Measurements from ENCODE around the gene HS2ST1.

The HS2ST1 gene

GRCh38 chr1:87144316-87144895 is 230.0 kb downstream of the HS2ST1 start:
- DNase-seq: no peak

DNA sequence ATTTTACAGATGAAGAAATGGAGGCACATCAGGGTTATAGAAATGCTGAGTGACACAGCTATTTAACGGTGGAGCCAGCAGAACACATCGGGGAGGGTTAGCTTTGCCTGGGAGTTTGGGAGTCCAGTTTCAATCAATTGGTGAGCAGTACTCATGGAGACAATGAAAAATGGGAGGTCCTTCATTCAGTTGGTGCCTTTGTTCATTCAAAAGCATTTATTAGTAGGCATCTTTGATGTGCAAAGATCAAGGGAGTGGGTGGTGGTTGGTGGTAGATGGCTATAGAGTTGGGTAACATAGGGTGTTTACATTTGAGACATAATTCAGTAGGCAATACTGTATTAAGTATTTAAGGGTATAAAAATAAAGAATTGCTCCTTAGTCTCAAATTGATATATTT is 230.5 kb downstream of the HS2ST1 start:
- no peak for DNase-seq

- DNase-seq: no peak
Measured at GRCh38 chr1:87146538-87146937, 232.1 kb downstream of the HS2ST1 start.

DNA sequence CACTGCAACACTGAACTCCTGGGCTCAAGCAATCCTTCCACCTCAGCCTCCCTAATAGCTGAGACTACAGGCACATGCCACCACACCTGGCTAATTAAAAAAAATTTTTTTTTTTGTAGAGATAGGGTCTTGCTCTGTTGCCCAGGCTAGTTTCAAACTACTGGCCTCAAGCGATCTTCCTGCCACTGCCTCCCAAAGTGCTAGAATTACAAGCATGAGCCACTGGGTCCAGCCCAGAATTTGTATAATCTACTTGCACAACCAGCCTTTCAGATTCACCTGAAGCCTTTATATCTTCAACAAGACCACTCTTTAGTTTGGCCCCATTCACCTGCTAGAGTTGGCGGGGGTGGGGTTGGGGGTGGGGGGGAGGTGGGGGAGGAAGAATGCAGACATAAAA is 232.6 kb downstream of the HS2ST1 start:
- no peak for DNase-seq

DNA sequence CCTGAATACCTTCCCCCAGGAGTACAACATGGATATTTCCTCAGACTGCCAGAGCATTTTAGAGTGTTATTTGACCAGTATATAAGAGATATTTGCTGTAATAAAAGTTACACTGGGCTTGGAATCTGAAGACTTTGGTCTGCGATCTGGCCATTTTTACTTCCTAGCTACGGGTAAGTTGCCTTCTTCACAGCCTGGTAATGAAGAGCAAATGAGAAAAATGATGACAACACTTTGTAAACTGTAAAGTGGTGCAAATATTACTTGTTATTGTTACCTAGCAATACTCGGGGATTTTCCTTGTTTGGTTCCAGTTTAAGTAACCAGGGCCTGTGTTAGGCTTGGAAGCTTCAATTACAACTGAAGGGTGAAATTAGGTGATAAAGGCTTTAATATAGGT is 233.4 kb downstream of the HS2ST1 start:
- no peak for DNase-seq

GRCh38 chr1:87148661-87149060 is 234.2 kb downstream of the HS2ST1 start:
- DNase-seq: no peak

DNA sequence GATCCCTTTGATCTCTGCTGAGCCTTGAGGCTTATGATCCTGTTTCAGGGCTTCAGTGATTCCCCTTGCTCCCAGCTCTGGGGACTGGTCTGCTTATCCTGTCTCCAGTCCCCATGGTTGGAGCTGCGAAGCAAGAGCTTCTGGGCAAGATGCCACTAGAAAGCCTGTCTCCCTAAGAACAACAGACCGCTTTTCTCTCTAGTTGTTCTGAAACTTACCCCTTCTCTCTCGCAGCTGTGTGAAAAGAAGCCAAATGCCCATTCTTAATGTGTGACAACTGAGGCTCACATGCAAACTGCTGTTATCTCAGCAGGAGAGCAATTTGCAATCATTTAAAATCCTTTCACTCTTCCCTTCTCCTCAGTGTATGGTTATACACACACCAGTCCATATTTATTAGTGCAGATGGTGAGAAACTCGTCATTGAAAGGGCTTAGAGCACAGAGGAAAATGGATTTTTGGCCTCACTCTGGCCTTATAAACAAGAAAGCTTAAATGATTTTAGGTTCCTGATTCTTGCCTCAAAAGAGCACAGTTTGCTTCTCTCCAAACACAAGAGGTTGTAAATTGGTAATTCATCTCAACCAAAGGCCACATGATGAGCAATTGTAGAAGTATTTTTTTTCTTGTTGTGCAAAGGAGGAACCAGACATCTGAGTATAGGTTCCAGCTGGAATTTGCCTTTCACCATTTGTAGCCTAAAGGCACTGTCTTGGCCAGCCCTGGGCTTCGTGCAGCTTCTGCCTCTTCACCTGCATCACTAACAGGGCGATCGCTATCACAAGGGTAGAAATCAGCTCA is 235.0 kb downstream of the HS2ST1 start:
- DNase-seq: peak; percentile 66

DNA sequence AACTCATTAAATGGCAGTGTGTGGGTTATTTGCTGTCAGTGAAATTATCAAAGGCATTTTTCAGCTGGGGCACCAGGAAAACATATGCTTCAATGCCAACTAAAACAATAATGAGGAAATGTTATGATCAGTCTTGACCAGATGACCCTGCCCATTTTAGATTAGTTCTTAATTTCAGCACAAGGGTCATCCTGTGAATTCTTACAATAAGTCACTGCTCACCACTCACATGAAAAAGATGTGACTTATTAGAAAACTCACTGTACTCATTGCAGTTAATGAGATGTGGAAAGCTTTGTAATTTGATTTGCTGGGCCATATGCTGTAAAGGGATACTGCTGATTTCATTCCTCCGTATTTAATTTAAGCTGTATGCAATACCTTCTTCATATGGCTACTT is 235.7 kb downstream of the HS2ST1 start:
- DNase-seq: no peak

DNA sequence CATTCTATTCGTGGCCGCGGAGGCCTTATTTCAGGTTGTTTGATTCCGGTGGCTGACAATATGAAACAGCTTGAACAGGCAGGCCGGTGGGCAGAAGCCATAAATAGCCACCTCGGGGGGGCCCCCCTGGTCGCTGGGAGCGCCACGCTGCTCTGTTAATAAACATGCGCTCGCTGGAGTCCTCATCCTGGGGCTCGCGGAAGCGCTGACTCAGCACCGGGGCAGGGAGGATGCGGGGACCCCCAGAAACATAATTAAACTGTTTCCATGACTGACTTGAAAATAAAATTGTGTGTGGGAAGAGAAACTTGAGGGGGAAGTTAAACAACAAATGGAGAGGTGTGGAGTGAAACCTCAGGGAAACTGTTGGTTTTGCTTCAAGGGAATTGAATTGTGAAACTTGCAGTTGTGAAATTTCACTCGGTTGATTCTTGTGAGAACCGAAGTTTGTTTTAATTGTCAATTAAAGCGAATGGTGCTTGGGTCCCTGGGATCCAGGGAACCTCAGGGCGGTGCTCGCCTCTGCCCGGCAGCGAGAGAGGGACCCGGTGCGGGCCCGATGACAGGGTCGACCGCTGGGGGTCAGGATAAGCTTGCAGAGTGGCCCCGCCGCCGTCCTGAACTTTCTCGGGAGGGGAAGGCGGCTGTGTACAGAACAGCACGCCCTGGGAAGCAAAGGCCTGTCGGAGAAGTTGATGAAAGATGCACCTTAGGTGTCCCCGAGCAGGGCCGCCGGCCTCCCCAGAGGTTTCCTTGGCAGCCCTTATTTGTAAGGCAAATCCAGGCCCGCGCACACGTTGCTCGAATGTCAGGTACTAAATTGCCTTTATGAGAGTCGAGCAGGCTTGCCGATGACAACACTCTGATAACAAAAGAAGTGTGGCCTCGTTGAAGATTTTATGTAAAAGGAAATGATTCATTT is 237.3 kb downstream of the HS2ST1 start:
- no peak for DNase-seq

DNA sequence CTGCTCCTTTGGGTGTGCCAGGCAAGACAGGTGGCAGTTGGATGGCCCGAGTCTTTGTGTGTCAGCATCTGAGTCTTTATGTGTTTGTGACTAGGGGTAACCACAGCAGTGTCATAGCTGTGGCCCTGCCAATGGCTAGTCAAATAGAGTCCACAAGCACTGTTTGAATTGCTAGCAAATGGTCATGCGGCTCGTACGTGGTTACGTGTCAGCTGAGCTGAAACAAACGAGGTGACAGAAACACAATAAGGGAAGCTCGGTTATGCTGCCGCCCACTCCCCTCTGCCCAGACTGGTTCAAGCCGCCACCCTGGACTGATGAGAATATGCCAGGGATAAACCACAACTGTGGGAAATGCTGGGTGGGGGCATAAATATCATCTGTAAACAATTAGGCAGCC is 239.9 kb downstream of the HS2ST1 start:
- no peak for DNase-seq

GRCh38 chr1:87155170-87155569 is 240.7 kb downstream of the HS2ST1 start:
- no peak for DNase-seq

GRCh38 chr1:87155648-87156047 is 241.2 kb downstream of the HS2ST1 start:
- DNase-seq: no peak

DNA sequence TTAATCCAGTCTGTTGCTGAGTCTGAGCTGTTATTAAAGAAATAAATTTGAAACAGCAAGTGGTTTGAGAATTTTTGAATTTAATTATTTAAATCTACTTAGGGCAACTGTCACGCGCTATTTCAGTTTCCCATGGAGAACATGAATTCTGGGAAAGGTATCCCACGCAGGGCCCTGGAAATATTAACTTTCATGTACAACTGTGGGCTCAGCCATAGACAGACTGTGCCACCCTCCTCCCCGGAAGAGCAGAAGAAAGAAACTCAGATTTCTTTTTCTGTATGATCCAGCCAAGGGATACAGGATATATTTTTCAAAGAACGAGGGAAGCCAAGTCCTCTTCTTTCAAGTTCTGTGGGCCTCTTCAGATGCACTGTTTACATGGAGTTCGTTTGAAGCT is 241.7 kb downstream of the HS2ST1 start:
- no peak for DNase-seq

- DNase-seq: peak; percentile 99
Measured at GRCh38 chr1:87159378-87159915, 245.0 kb downstream of the HS2ST1 start.
